HEK293 (cell line): Measurements from ENCODE around the gene SERTAD1.

Experiments used
- CTCF ChIA-PET: fragments of 350-600 bp; formaldehyde crosslinking; extraction: SDS; loops from one replicate; lab custom pipeline; 2021; ENCODE audit warnings: antibody characterized with exemption; lab: Yijun Ruan, JAX
- POLR2A ChIA-PET: fragments of 300-600 bp; formaldehyde crosslinking; extraction: SDS; loops from one replicate; lab custom pipeline; 2020; ENCODE audit warnings: antibody characterized with exemption, inconsistent platforms; lab: Yijun Ruan, JAX
- H3K27ac ChIP-seq: fragments of 200-500 bp; sonication (Bioruptor generic); 2 replicates; pipeline ENCODE4 v1.5.1; 2014; ENCODE audit warnings: low read depth, low read length, control low read depth, inconsistent platforms; ENCODE audit errors: extremely low read depth
- H3K36me3 ChIP-seq, 2 experiments: fragments of 200-500 bp in 1 of 2; sonication (Bioruptor generic) in 1 of 2; 1 replicate in 1 of 2; 2 replicates in 1 of 2; pipeline ENCODE4 v1.5.1; 2014 to 2017; ENCODE audit warnings: inconsistent platforms in 2 of 2, low read length in 2 of 2; ENCODE audit not compliant: control insufficient read depth in 2 of 2, insufficient read depth in 1 of 2
- H3K4me1 ChIP-seq: fragments of 200-500 bp; sonication (Bioruptor generic); 2 replicates; pipeline ENCODE4 v1.5.1; 2014; ENCODE audit warnings: mild to moderate bottlenecking, low read length, inconsistent platforms; ENCODE audit not compliant: control insufficient read depth, insufficient read depth
- H3K4me3 ChIP-seq: 2 replicates; pipeline ENCODE4 v1.5.1; 2011; ENCODE audit warnings: low read depth, mild to moderate bottlenecking, control low read depth, low read length, moderate library complexity
- H3K9me3 ChIP-seq: fragments of 200-500 bp; sonication (Bioruptor generic); 2 replicates; pipeline ENCODE4 v1.5.1; 2014; ENCODE audit warnings: low read depth, low read length, inconsistent platforms; ENCODE audit not compliant: control insufficient read depth, insufficient read depth
- EGR2 ChIP-seq: fragments of 450-650 bp; formaldehyde crosslinking; IDR thresholded peaks from 2 replicates; pipeline ENCODE4 v1.5.1; 2016; ENCODE audit warnings: low read depth, missing biosample characterization, missing genetic modification characterization
- GFI1B ChIP-seq: fragments of 450-650 bp; formaldehyde crosslinking; IDR thresholded peaks from 2 replicates; pipeline ENCODE4 v1.5.1; 2016; ENCODE audit warnings: missing biosample characterization, missing genetic modification characterization
- HOXC10 ChIP-seq: sonication (generic); formaldehyde crosslinking; IDR thresholded peaks from 2 replicates; pipeline ENCODE4 v1.8.1; 2023; ENCODE audit warnings: mild to moderate bottlenecking, missing genetic modification reagents
- TCF7L2 ChIP-seq: IDR thresholded peaks from 2 replicates; pipeline ENCODE4 v1.6.1; 2011; ENCODE audit warnings: low read depth, mild to moderate bottlenecking, inconsistent platforms, low read length, moderate library complexity, borderline replicate concordance
- ZBTB17 ChIP-seq: fragments of 450-650 bp; formaldehyde crosslinking; IDR thresholded peaks from 2 replicates; pipeline ENCODE4 v1.5.1; 2016; ENCODE audit warnings: missing biosample characterization, missing genetic modification characterization
- ZFHX2 ChIP-seq: fragments of 450-650 bp; formaldehyde crosslinking; conservative IDR thresholded peaks from 2 replicates; pipeline ENCODE4 v1.5.1; 2016; ENCODE audit warnings: missing biosample characterization, missing genetic modification characterization
- ZIC2 ChIP-seq: fragments of 450-650 bp; formaldehyde crosslinking; IDR thresholded peaks from 2 replicates; pipeline ENCODE4 v1.5.1; 2016; ENCODE audit warnings: missing biosample characterization, missing genetic modification characterization
- ZNF10 ChIP-seq: fragments of 450-650 bp; formaldehyde crosslinking; IDR thresholded peaks from 2 replicates; pipeline ENCODE4 v1.5.1; 2017; ENCODE audit warnings: missing biosample characterization, missing genetic modification characterization
- ZNF112 ChIP-seq: fragments of 450-650 bp; formaldehyde crosslinking; IDR thresholded peaks from 2 replicates; pipeline ENCODE4 v1.5.0; 2017; ENCODE audit warnings: missing biosample characterization, missing genetic modification characterization
- ZNF114 ChIP-seq: fragments of 450-650 bp; formaldehyde crosslinking; IDR thresholded peaks from 2 replicates; pipeline ENCODE4 v1.5.0; 2017; ENCODE audit warnings: missing biosample characterization, missing genetic modification characterization
- ZNF121 ChIP-seq: fragments of 450-650 bp; formaldehyde crosslinking; IDR thresholded peaks from 2 replicates; pipeline ENCODE4 v1.5.1; 2016; ENCODE audit warnings: missing biosample characterization, missing genetic modification characterization
- ZNF138 ChIP-seq: fragments of 450-650 bp; formaldehyde crosslinking; IDR thresholded peaks from 2 replicates; pipeline ENCODE4 v1.5.1; 2016; ENCODE audit warnings: missing biosample characterization, missing genetic modification characterization, borderline replicate concordance
- ZNF169 ChIP-seq: fragments of 450-650 bp; formaldehyde crosslinking; IDR thresholded peaks from 2 replicates; pipeline ENCODE4 v1.5.1; 2016; ENCODE audit warnings: missing biosample characterization, missing genetic modification characterization
- ZNF174 ChIP-seq: fragments of 450-650 bp; formaldehyde crosslinking; IDR thresholded peaks from 2 replicates; pipeline ENCODE4 v1.5.0; 2017; ENCODE audit warnings: missing biosample characterization, mild to moderate bottlenecking, missing genetic modification characterization
- ZNF48 ChIP-seq: fragments of 450-650 bp; formaldehyde crosslinking; IDR thresholded peaks from 2 replicates; pipeline ENCODE4 v1.5.1; 2016; ENCODE audit warnings: missing biosample characterization, missing genetic modification characterization
- ZNF510 ChIP-seq: fragments of 450-650 bp; formaldehyde crosslinking; IDR thresholded peaks from 2 replicates; pipeline ENCODE4 v1.5.1; 2018; ENCODE audit warnings: mild to moderate bottlenecking, missing genetic modification characterization, missing biosample characterization; ENCODE audit not compliant: insufficient replicate concordance
- ZNF629 ChIP-seq: fragments of 450-650 bp; formaldehyde crosslinking; IDR thresholded peaks from 2 replicates; pipeline ENCODE4 v1.5.1; 2017; ENCODE audit warnings: missing biosample characterization, missing genetic modification characterization
- ZNF701 ChIP-seq: fragments of 450-650 bp; formaldehyde crosslinking; IDR thresholded peaks from 2 replicates; pipeline ENCODE4 v1.5.1; 2016; ENCODE audit warnings: missing biosample characterization, missing genetic modification characterization
- ZSCAN23 ChIP-seq: fragments of 450-650 bp; formaldehyde crosslinking; IDR thresholded peaks from 2 replicates; pipeline ENCODE4 v1.5.1; 2016; ENCODE audit warnings: missing biosample characterization, missing genetic modification characterization
- TF ChIP-seq, protein P1 (sequence below): fragments of 450-650 bp; formaldehyde crosslinking; IDR thresholded peaks from 2 replicates; pipeline ENCODE4 v1.5.1; 2016; ENCODE audit warnings: missing biosample characterization, missing genetic modification characterization
- TF ChIP-seq, protein P2 (sequence below): sonication (generic); formaldehyde crosslinking; IDR thresholded peaks from 2 replicates; pipeline ENCODE4 v1.8.1; 2022; ENCODE audit warnings: mild to moderate bottlenecking, moderate library complexity, missing genetic modification reagents
- TF ChIP-seq, protein P3 (sequence below): fragments of 450-650 bp; formaldehyde crosslinking; IDR thresholded peaks from 2 replicates; pipeline ENCODE4 v1.5.1; 2016; ENCODE audit warnings: missing biosample characterization, missing genetic modification characterization
- TF ChIP-seq, protein P4 (sequence below): fragments of 450-650 bp; formaldehyde crosslinking; IDR thresholded peaks from 2 replicates; pipeline ENCODE4 v1.5.1; 2016; ENCODE audit warnings: missing biosample characterization, missing genetic modification characterization

The SERTAD1 gene

DNA sequence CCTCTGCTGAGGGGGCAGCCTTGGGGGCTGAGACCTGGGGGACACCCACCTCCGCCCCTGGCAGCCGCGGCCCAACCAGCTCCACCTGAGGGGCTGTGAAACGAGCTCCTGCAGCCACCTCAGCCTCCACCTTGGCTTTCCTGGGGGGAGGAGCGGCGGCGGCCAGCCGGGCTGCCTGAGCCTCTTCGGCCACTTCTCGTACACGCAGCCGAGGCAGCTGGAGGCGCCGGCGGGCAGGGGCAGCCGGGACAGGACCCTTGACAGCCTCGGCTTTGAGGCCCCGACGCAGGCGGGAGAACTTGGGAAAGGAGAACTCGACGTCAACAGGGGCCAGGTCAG is 28.3 kb downstream of the SERTAD1 start:
- ChIA-PET POLR2A (interaction anchor here (0.9 to 2.0 kb wide), 3 partner anchors 23 to 28 kb away, joined by 3 to 5 read pairs (median 4); partner anchors contain the start of gene SERTAD1), CTCF (interaction anchor here (0.5 kb wide), 1 partner anchor 113 kb away, joined by 3 read pairs; no protein-coding TSS in a partner anchor)
- Histone ChIP-seq H3K4me1 (no peaks in the 10 kb centered on the region), H3K36me3 (no peaks in the 10 kb centered on the region; a peak in 1 of 3 replicates), H3K4me3 (no peak overlapping the region), H3K9me3 (no peaks in the 10 kb centered on the region), H3K27ac (no peak overlapping the region)
- TF ChIP-seq GFI1B (tag by site-specific recombination) = no peak
- no peak for TF ChIP-seq HOXC10 (CRISPR knock-in tag)
- no peak for TF ChIP-seq ZNF701 (tag by site-specific recombination)
- no peak for TF ChIP-seq ZBTB17
- no peak for TF ChIP-seq ZNF174 (tag by site-specific recombination)
- TF ChIP-seq ZNF48 (tag by site-specific recombination) = no peak
- TF ChIP-seq, protein P1, sequence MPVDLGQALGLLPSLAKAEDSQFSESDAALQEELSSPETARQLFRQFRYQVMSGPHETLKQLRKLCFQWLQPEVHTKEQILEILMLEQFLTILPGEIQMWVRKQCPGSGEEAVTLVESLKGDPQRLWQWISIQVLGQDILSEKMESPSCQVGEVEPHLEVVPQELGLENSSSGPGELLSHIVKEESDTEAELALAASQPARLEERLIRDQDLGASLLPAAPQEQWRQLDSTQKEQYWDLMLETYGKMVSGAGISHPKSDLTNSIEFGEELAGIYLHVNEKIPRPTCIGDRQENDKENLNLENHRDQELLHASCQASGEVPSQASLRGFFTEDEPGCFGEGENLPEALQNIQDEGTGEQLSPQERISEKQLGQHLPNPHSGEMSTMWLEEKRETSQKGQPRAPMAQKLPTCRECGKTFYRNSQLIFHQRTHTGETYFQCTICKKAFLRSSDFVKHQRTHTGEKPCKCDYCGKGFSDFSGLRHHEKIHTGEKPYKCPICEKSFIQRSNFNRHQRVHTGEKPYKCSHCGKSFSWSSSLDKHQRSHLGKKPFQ = no peak
- TF ChIP-seq ZNF10 = no peak
- TF ChIP-seq, protein P2, sequence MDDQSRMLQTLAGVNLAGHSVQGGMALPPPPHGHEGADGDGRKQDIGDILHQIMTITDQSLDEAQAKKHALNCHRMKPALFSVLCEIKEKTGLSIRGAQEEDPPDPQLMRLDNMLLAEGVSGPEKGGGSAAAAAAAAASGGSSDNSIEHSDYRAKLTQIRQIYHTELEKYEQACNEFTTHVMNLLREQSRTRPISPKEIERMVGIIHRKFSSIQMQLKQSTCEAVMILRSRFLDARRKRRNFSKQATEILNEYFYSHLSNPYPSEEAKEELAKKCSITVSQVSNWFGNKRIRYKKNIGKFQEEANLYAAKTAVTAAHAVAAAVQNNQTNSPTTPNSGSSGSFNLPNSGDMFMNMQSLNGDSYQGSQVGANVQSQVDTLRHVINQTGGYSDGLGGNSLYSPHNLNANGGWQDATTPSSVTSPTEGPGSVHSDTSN = no peak
- TF ChIP-seq, protein P3, sequence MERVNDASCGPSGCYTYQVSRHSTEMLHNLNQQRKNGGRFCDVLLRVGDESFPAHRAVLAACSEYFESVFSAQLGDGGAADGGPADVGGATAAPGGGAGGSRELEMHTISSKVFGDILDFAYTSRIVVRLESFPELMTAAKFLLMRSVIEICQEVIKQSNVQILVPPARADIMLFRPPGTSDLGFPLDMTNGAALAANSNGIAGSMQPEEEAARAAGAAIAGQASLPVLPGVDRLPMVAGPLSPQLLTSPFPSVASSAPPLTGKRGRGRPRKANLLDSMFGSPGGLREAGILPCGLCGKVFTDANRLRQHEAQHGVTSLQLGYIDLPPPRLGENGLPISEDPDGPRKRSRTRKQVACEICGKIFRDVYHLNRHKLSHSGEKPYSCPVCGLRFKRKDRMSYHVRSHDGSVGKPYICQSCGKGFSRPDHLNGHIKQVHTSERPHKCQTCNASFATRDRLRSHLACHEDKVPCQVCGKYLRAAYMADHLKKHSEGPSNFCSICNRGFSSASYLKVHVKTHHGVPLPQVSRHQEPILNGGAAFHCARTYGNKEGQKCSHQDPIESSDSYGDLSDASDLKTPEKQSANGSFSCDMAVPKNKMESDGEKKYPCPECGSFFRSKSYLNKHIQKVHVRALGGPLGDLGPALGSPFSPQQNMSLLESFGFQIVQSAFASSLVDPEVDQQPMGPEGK (tag by site-specific recombination) = no peak
- TF ChIP-seq TCF7L2 = no peak
- TF ChIP-seq ZNF112 (tag by site-specific recombination) = no peak
- TF ChIP-seq ZIC2 (tag by site-specific recombination) = no peak

DNA sequence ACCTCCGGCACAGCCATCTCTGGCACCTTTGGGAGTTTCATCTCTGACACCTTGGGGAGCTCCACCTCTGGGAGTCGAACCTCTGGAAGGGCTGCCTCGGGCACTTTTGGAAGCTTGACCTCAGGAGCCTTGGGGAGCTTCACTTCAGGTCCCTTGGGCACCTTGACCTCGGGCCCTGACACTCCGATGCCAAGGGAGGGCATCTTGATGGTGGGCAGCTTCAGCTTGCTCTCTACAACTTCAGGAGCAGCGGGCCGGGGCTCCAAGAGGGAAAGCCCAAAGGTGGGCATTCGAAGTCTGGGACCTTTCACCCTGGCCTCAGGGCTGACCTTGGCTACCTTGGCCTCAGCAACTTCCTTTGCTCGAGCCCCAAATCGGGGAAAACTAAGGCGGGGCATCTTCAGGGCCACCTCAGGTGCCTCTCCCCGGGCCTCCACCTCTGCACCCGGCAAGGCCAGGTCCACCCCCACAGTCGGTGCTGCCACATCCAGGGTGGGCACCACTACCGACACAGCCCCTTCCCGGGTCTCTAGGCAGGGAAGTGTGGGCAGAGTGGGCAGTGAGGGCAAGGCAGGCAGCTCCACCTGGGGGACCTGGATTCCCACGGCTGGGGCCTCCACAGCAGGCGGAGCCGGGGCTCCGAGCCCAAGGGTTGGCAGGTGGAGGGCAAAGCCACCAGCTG is 28.8 kb downstream of the SERTAD1 start:
- H3K27ac ChIP-seq = no peak overlapping the region
- TF ChIP-seq ZNF121 (no peak), ZNF629 (tag by site-specific recombination) (no peak), ZNF138 (tag by site-specific recombination) (no peak), ZSCAN23 (tag by site-specific recombination) (no peak), EGR2 (peak; percentile 54), ZNF169 (tag by site-specific recombination) (no peak), ZFHX2 (tag by site-specific recombination) (peak; percentile 36), ZNF510 (tag by site-specific recombination) (no peak), ZNF114 (tag by site-specific recombination) (no peak)
- TF ChIP-seq, protein P4, sequence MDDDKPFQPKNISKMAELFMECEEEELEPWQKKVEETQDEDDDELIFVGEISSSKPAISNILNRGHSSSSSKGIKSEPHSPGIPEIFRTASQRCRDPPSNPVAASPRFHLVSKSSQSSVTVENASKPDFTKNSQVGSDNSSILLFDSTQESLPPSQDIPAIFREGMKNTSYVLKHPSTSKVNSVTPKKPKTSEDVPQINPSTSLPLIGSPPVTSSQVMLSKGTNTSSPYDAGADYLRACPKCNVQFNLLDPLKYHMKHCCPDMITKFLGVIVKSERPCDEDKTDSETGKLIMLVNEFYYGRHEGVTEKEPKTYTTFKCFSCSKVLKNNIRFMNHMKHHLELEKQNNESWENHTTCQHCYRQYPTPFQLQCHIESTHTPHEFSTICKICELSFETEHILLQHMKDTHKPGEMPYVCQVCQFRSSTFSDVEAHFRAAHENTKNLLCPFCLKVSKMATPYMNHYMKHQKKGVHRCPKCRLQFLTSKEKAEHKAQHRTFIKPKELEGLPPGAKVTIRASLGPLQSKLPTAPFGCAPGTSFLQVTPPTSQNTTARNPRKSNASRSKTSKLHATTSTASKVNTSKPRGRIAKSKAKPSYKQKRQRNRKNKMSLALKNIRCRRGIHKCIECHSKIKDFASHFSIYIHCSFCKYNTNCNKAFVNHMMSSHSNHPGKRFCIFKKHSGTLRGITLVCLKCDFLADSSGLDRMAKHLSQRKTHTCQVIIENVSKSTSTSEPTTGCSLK (tag by site-specific recombination) = no peak
- TF ChIP-seq, all 188 proteins: peak for 2
- Histone ChIP-seq H3K4me3 (no peak overlapping the region), H3K4me1 (no peaks in the 10 kb centered on the region), H3K36me3 (no peaks in the 10 kb centered on the region), H3K9me3 (no peaks in the 10 kb centered on the region)
- ChIA-PET CTCF (interaction anchor here (0.5 to 1.3 kb wide), 6 partner anchors 12 to 237 kb away, joined by 3 to 10 read pairs (median 3); no protein-coding TSS in a partner anchor), POLR2A (interaction anchor here (0.6 to 2.0 kb wide), 8 partner anchors 11 to 327 kb away, joined by 3 to 5 read pairs (median 4); partner anchors contain the start of gene SERTAD1)
